ENCODE data around the gene THAP7. TPM values are rescaled to one million over a fixed set of nuclear protein-coding genes. Genes with fewer than 3 reads are reported as not detected.

THAP7 gene
- total and polyA plus RNA-seq, 2 of the 13 experiments (the other 11 are each of a cell fraction or from before 2014, with no cell fraction given): 13.0 to 25.5 TPM

GRCh38 chr22:21018314-21018713, 16.4 kb upstream of the THAP7 start:
- FAIRE-seq: no peak

GRCh38 chr22:21016644-21017420, 14.9 kb upstream of the THAP7 start:
- CTCF ChIA-PET (ENCODE audit: low intra/inter-chr PET ratio, low total read pairs): no interaction called here
- POLR2A ChIA-PET: interaction anchor here (3.4 kb wide), 1 partner anchor 14 kb away, joined by 31 read pairs; the partner anchor contains the start of gene THAP7

More at GRCh38 chr22:21018314-21018713, 16.4 kb upstream of the THAP7 start:
- Histone ChIP-seq H3K4me3 (replicated peaks in 1 of 3; ENCODE audit: insufficient read depth in 1 of 3, low read depth in 2 of 3, low read length in 3 of 3) (no peak overlapping the region), H3K36me3 (replicated peaks in 1 of 2; ENCODE audit: control insufficient read depth in 1 of 2, insufficient read depth in 2 of 2, low read length in 2 of 2) (no peaks in the 10 kb centered on the region), H3K27ac (ENCODE audit: extremely low read length, insufficient read depth, low read length) (no peak overlapping the region), H3K9ac (ENCODE audit: insufficient read depth, low read depth, low read length) (no peak overlapping the region), H3K79me2 (ENCODE audit: insufficient read depth, low read length) (no peaks in the 10 kb centered on the region), H3K4me2 (ENCODE audit: low read depth, low read length) (no peak overlapping the region), H3K4me1 (ENCODE audit: insufficient read depth, low read length) (peaks cover 55% of the 10 kb centered on the region), H4K20me1 (ENCODE audit: insufficient read depth, low read length) (no peaks in the 10 kb centered on the region), H3K9me3 (ENCODE audit: low read length) (no peaks in the 10 kb centered on the region), H3K27me3 (ENCODE audit: control insufficient read depth in 1 of 2, insufficient read depth in 2 of 2, low read length in 2 of 2) (peaks cover 0 to 17% of the 10 kb centered on the region in 2 experiments; a peak in 4 of 5 replicates), H2AFZ (ENCODE audit: low read length) (no peak overlapping the region)
- BruUV-seq (replicated peaks): no TSS peak
- intact Hi-C loops (cut with micrococcal nuclease; ENCODE audit: unreplicated experiment) (no loop called here), in situ Hi-C loops (cut with HindIII; ENCODE audit: extremely low pct_ligation_motif_present, low pct_unique_long_range_greater_than_20kb) (no loop called here)
- ATAC-seq (no peak), DNase-seq (ENCODE audit: low spot score) (no peak)
- CTCF ChIA-PET (ENCODE audit: low intra/inter-chr PET ratio, low total read pairs): no interaction called here
- POLR2A ChIA-PET: no interaction called here
- TF ChIP-seq SIN3A (IDR thresholded peaks at IDR 0.05; ENCODE audit: borderline replicate concordance, low read depth, low read length): no peak
- WGBS (ENCODE audit: low lambda C conversion rate): 32% methylated on average over 4 of the region's 4 CpGs

More at GRCh38 chr22:21016644-21017420, 14.9 kb upstream of the THAP7 start:
- peaks cover 0 to 9% of the 10 kb centered on the region in 2 experiments; a peak in 1 of 5 replicates for H3K27me3 ChIP-seq (ENCODE audit: control insufficient read depth in 1 of 2, insufficient read depth in 2 of 2, low read length in 2 of 2)
- WGBS (ENCODE audit: low lambda C conversion rate): 34% methylated on average over 13 of the region's 13 CpGs
- H4K20me1 ChIP-seq (ENCODE audit: insufficient read depth, low read length): no peaks in the 10 kb centered on the region
- H3K4me3 ChIP-seq (replicated peaks in 1 of 3; ENCODE audit: insufficient read depth in 1 of 3, low read depth in 2 of 3, low read length in 3 of 3): peak overlapping the region in 1 of 3 experiments; percentile 25; a peak in 1 of 6 replicates
- FAIRE-seq (no peak), ATAC-seq (no peak), DNase-seq (ENCODE audit: low spot score) (no peak)
- TF ChIP-seq ZNF251 (CRISPR knock-in tag; IDR thresholded peaks at IDR 0.05) (no peak), BHLHE40 (IDR thresholded peaks at IDR 0.05; ENCODE audit: low read length) (0 out of 2 replicates have a peak, but pooled peaks have one; percentile 13), TFAP4 (IDR thresholded peaks at IDR 0.05; ENCODE audit: borderline replicate concordance, low read depth) (peak; percentile 48; the same call in 1 of the 2 replicates)
- BruUV-seq (replicated peaks): no TSS peak
- peaks cover 51% of the 10 kb centered on the region for H3K4me1 ChIP-seq (ENCODE audit: insufficient read depth, low read length)
- in situ Hi-C loops (cut with HindIII; ENCODE audit: extremely low pct_ligation_motif_present, low pct_unique_long_range_greater_than_20kb): no loop called here
- peak overlapping the region; percentile 40 for H3K4me2 ChIP-seq (ENCODE audit: low read depth, low read length)
- no peak overlapping the region for H3K27ac ChIP-seq (ENCODE audit: extremely low read length, insufficient read depth, low read length)
- no peaks in the 10 kb centered on the region for H3K79me2 ChIP-seq (ENCODE audit: insufficient read depth, low read length)
- H3K9ac ChIP-seq (ENCODE audit: insufficient read depth, low read depth, low read length): no peak overlapping the region
- H3K36me3 ChIP-seq (replicated peaks in 1 of 2; ENCODE audit: control insufficient read depth in 1 of 2, insufficient read depth in 2 of 2, low read length in 2 of 2): no peaks in the 10 kb centered on the region
- no peaks in the 10 kb centered on the region for H3K9me3 ChIP-seq (ENCODE audit: low read length)
- no peak overlapping the region for H2AFZ ChIP-seq (ENCODE audit: low read length)
- intact Hi-C loops (cut with micrococcal nuclease; ENCODE audit: unreplicated experiment): no loop called here
